T-helper 1 cell treated with Interleukin-12 subunit alpha and Interleukin-12 subunit beta and Interleukin-4 antibody, amounts not matched to agents 30 ng/mL and 1 ng/mL, for 36 hours (primary cell): ENCODE results near the gene METTL8. TPM values are rescaled to one million over a fixed set of nuclear protein-coding genes. Genes with fewer than 3 reads are reported as not detected.
"Not testable (repeated sequence)": the region's sequence is repeated elsewhere in the genome, so short reads cannot be mapped to it uniquely, and the experiment has no call there.

Source experiments
- intact Hi-C: fragments of 100-400 bp; cut with micrococcal nuclease; formaldehyde crosslinking; loops from one replicate; pipeline ENCODE4 v1.15.1; 2024
- total RNA-seq: library from RNA; stranded (reverse); gene quantifications from 2 replicates; pipeline ENCODE4 v1.2.3, GENCODE V29; 2022

Gene METTL8
- total RNA-seq, 1 donor from 2014 or later = 19.8 TPM

- intact Hi-C loops = no loop called here
Measured at GRCh38 chr2:171402906-171403580, 30.7 kb downstream of the METTL8 start.

GRCh38 chr2:171401947-171402346 is 31.8 kb downstream of the METTL8 start:
- intact Hi-C loops = no loop called here

- intact Hi-C loops = no loop called here
Measured at GRCh38 chr2:171400395-171400794, 33.4 kb downstream of the METTL8 start.

- intact Hi-C loops = no loop called here
Measured at GRCh38 chr2:171399292-171399691, 34.5 kb downstream of the METTL8 start.

- intact Hi-C loops = loop anchor here (5.0 kb wide), 1 partner anchor 77 kb away; no protein-coding TSS in a partner anchor
Measured at GRCh38 chr2:171394164-171394740, 39.5 kb downstream of the METTL8 start.

- intact Hi-C loops = loop anchor here (5.0 kb wide), 1 partner anchor 76 kb away; no protein-coding TSS in a partner anchor
Measured at GRCh38 chr2:171393487-171393886, 40.3 kb downstream of the METTL8 start.

- intact Hi-C loops = loop anchor here (2.0 to 5.0 kb wide), 2 partner anchors 37 to 74 kb away; no protein-coding TSS in a partner anchor
Measured at GRCh38 chr2:171391532-171391931, 42.3 kb downstream of the METTL8 start.

- intact Hi-C loops = loop anchor here (2.0 to 5.0 kb wide), 2 partner anchors 36 to 74 kb away; no protein-coding TSS in a partner anchor
Measured at GRCh38 chr2:171390941-171391516, 42.8 kb downstream of the METTL8 start.

- intact Hi-C loops = loop anchor here (2.0 to 5.0 kb wide), 2 partner anchors 35 to 72 kb away; no protein-coding TSS in a partner anchor
Measured at GRCh38 chr2:171389780-171390179, 44.0 kb downstream of the METTL8 start.

- intact Hi-C loops = no loop called here
Measured at GRCh38 chr2:171389325-171389724, 44.5 kb downstream of the METTL8 start.

- intact Hi-C loops = no loop called here
Measured at GRCh38 chr2:171387052-171387451, 46.7 kb downstream of the METTL8 start.

GRCh38 chr2:171386627-171387026 is 47.2 kb downstream of the METTL8 start:
- intact Hi-C loops = no loop called here

- intact Hi-C loops = no loop called here
Measured at GRCh38 chr2:171383134-171383533, 50.7 kb downstream of the METTL8 start.

GRCh38 chr2:171382175-171382574 is 51.6 kb downstream of the METTL8 start:
- intact Hi-C loops = not testable (repeated sequence)

- intact Hi-C loops = not testable (repeated sequence)
Measured at GRCh38 chr2:171377852-171378251, 55.9 kb downstream of the METTL8 start.

GRCh38 chr2:171367692-171368091 is 66.1 kb downstream of the METTL8 start:
- intact Hi-C loops = no loop called here

GRCh38 chr2:171365778-171366177 is 68.0 kb downstream of the METTL8 start:
- intact Hi-C loops = no loop called here

- intact Hi-C loops = no loop called here
Measured at GRCh38 chr2:171365232-171365631, 68.6 kb downstream of the METTL8 start.

- intact Hi-C loops = no loop called here
Measured at GRCh38 chr2:171362396-171362795, 71.4 kb downstream of the METTL8 start.

- intact Hi-C loops = no loop called here
Measured at GRCh38 chr2:171360905-171361304, 72.9 kb downstream of the METTL8 start.

- intact Hi-C loops = loop anchor here (2.0 kb wide), 1 partner anchor 37 kb away; no protein-coding TSS in a partner anchor
Measured at GRCh38 chr2:171353746-171354145, 80.0 kb downstream of the METTL8 start.

- intact Hi-C loops = no loop called here
Measured at GRCh38 chr2:171348056-171348455, 85.7 kb downstream of the METTL8 start.
